GM12892 (cell line): ENCODE data around the gene H2BK1.

Source experiments
- DNase-seq: peaks from one replicate; pipeline ENCODE4 v3.0.0; 2011; ENCODE audit not compliant: insufficient read length
- FAIRE-seq: peaks from 2 replicates; lab custom pipeline; 2011; peaks lifted over from hg19 to GRCh38; lab: Jason Lieb, UNC
- POLR2A ChIP-seq: IDR thresholded peaks from 2 replicates; pipeline ENCODE4 v1.6.1; 2011; ENCODE audit warnings: low read depth, low read length, control low read depth
- POLR2AphosphoS5 ChIP-seq: IDR thresholded peaks from 2 replicates; pipeline ENCODE4 v1.6.1; 2011; ENCODE audit warnings: low read depth, low read length, control low read depth
- TAF1 ChIP-seq: IDR thresholded peaks from 2 replicates; pipeline ENCODE4 v1.6.1; 2011; ENCODE audit warnings: low read depth, mild to moderate bottlenecking, control low read depth, low read length, borderline replicate concordance

Gene H2BK1

DNA sequence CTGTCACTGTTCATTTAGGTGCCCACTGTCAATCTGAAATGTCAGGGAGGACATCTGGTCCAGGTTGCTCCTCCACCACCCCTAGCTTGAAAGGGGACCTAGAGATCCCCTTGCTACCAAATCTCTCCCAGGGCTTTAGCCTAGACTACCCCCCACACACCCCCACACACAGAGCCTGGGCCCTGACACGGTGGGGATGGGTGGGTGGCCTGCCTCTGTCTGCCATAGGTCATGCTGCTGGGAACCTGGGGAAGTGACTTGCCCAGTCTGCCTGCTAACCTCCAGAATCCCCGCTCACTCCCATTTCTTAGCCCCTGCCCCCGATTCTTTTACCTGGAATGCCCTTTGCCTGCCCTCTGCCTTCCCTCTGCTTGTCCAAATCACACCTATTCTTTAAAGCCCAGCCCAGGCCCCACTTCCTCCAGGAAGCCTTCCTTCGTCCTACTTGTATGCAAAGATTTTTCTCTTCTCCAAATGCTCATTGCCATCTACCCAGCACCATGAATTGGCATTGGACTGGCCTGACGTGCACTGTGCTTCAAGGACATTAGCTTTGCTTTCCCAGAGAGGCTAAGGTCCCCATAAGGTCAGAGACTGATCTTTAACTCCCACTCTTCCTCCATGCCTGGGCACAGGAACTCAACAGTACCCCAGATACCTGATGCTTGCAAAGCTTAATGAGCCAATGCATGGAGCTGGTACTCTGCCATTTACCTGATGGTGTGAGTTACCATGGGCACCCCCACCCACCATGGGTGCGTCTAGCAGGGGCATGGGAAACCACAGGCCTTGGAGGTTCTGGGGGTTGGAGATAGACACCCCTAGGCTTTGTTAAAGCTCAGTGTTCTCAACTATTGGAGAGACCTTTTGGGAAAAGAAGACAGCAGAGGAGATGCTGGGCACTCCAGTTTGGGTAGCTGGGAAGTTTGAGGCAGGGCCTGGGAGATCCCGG lies 40.2 kb upstream of the H2BK1 start:
- no peak for TF ChIP-seq POLR2A
- no peak for TF ChIP-seq POLR2AphosphoS5
- TF ChIP-seq TAF1, result no peak
- no peak for FAIRE-seq
- no peak for DNase-seq

DNA sequence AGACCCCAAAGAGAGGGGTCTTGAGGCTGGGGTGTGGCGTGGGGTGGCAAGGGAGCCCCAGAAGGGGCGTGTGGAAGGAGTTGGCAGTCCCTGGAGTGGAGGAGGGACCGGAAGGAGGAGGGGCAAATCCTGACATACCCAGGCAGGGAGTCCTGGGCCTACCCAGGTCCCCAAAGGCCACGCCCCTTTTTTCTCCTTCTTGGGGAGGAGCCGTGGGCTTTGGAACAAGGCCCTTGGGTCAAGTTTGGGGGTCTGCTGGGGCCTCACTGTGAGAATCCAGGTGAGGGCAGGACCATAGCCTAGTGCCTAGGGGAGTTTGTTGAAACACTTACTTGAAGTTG lies 39.4 kb upstream of the H2BK1 start:
- DNase-seq, result no peak

DNA sequence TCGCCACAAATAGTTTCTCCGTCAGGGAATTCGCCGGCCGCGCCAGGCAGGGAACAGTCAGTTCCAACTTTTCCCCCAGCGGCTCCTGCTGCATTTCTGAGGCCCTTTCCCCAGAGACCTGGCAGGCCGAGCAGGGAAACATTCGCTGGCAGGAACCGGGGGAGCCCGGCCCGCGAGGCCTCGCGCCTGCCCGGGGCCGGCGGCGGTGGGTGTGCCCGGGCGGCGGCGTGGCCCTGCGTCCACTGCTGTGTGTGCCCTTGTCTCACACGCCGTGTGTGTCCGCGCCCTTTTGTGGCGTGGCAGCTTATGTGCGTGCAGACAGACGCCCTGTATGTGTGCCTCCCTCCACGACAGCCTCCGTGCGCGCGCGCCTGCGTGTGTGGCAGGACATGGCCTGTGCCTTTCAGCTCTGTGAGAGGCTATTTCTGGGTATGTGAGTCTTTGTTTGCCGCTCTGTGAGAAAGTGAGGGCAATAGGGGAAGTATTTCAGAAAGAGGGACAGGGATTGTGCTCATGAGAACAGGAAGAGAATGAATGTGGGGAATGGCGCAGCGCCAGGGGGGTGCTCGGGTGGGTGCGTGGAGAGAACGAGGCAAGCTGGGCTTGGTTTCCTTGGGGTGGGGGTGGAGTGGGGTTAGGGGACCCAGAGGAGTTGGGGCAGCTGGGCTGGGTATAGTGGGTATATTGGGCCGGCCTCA lies 38.9 kb upstream of the H2BK1 start:
- FAIRE-seq, result peak; percentile 66
- TF ChIP-seq POLR2A (no peak), POLR2AphosphoS5 (no peak), TAF1 (no peak)
- no peak for DNase-seq

More for the DNA sequence above, 39.4 kb upstream of the H2BK1 start:
- no peak for FAIRE-seq
- TF ChIP-seq TAF1 (no peak), POLR2AphosphoS5 (no peak), POLR2A (no peak)

DNA sequence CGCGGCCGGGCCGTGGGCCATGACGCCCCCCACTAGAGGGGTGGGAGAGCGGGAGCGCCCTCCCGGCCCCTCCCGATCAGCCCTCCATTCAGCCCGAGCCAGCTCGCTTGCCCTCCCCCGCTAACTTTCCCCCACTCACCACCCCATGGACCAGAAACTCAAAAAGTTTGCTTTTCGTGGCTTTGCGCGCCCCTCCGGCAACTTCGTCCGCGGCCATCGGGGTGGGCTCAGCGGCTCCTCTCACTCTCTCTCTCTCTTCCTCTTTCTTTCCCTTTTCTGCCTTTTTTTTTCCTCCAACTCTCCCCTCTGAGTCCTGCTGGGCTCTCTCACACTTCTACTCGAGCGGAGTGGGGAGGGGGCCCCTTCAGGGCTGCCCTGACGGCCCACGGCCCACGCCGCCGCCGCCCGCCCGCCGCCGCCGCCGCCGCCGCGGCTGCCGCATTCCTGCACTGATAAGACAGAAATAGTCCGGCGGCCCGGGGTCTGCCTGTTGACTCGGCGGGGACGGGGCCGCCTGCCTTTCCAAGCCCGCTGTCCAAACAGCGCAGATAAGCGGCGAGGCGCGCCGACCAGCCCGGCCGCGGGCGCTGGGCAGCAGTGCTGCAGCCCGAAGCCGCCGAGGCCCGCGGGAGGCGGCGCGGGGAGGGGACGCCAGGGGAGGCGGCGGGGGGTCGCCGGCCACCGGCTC lies 38.2 kb upstream of the H2BK1 start, which contains the start of gene SMARCD3:
SMARCD3 (minus strand) TSS at position 349 of the 688 bp plus-strand sequence; CDS start at position 217, 132 bp downstream.
- DNase-seq, result no peak
- TF ChIP-seq TAF1 (no peak), POLR2AphosphoS5 (no peak), POLR2A (no peak)
- FAIRE-seq, result no peak

GRCh38 chr7:151247611-151248345 lies 37.5 kb upstream of the H2BK1 start:
- FAIRE-seq (no peak), DNase-seq (no peak)
- no peak for TF ChIP-seq POLR2AphosphoS5
- no peak for TF ChIP-seq POLR2A
- no peak for TF ChIP-seq TAF1

- TF ChIP-seq POLR2A (no peak), TAF1 (no peak), POLR2AphosphoS5 (no peak)
- DNase-seq (no peak), FAIRE-seq (no peak)
Observed at GRCh38 chr7:151246851-151247580, 36.7 kb upstream of the H2BK1 start.

GRCh38 chr7:151246102-151246850 lies 36.0 kb upstream of the H2BK1 start:
- no peak for DNase-seq
- FAIRE-seq, result no peak

GRCh38 chr7:151245360-151246101 lies 35.2 kb upstream of the H2BK1 start:
- FAIRE-seq, result no peak
- DNase-seq, result peak; percentile 85
- TF ChIP-seq POLR2AphosphoS5 (no peak), POLR2A (no peak), TAF1 (no peak)

More at GRCh38 chr7:151246102-151246850, 36.0 kb upstream of the H2BK1 start:
- TF ChIP-seq POLR2AphosphoS5 (no peak), TAF1 (no peak), POLR2A (no peak)

GRCh38 chr7:151244841-151245346 lies 34.6 kb upstream of the H2BK1 start:
- FAIRE-seq (no peak), DNase-seq (no peak)

More at GRCh38 chr7:151244841-151245346, 34.6 kb upstream of the H2BK1 start:
- TF ChIP-seq POLR2A (no peak), POLR2AphosphoS5 (no peak), TAF1 (no peak)
